B cell (primary cell): ENCODE results near the gene MMP26. TPM values are rescaled to one million over a fixed set of nuclear protein-coding genes. Genes with fewer than 3 reads are reported as not detected.

Experiments
- ATAC-seq: fragments of 200-7000 bp; cut with Tn5 transposase; one replicate; pipeline ENCODE4 v1.10.0; 2021; ENCODE audit warnings: low read depth, mild to moderate bottlenecking, moderate number of reproducible peaks, moderate library complexity
- CTCF ChIA-PET: fragments of 350-600 bp; sonication (Branson Sonifier 250); formaldehyde crosslinking; loops from one replicate; lab custom pipeline; 2021; ENCODE audit warnings: antibody characterized with exemption, inconsistent platforms; lab: Charles Lee
- POLR2A ChIA-PET: fragments of 350-600 bp; sonication (Branson Sonifier 250); formaldehyde crosslinking; loops from one replicate; lab custom pipeline; 2021; ENCODE audit warnings: antibody characterized with exemption; lab: Charles Lee
- DNase-seq: peaks from one replicate; pipeline ENCODE4 v3.0.0; 2013
- H2AFZ ChIP-seq: 2 replicates; pipeline ENCODE4 v1.6.1; 2012; ENCODE audit warnings: mild to moderate bottlenecking, low read depth, low read length; ENCODE audit not compliant: insufficient read depth, poor library complexity, severe bottlenecking
- H3K27ac ChIP-seq, 2 donors: 1 replicate in 1 of 2; 2 replicates in 1 of 2; pipeline ENCODE4 v1.5.1; 2012 to 2013; ENCODE audit warnings: low read length in 2 of 2, mild to moderate bottlenecking in 2 of 2, moderate library complexity in 1 of 2
- H3K27me3 ChIP-seq, 4 experiments: fragments of 200-600 bp in 1 of 4; sonication (generic) in 1 of 4; replicated peaks in 1 of 4; 1 replicate in 2 of 4; 2 replicates in 2 of 4; pipeline versions ENCODE4 v1.6.1 to v1.7.0; 2013 to 2016; ENCODE audit warnings: low read length in 3 of 4, mild to moderate bottlenecking in 2 of 4, mixed read lengths in 1 of 4, moderate library complexity in 1 of 4; ENCODE audit not compliant: insufficient read depth in 4 of 4, control insufficient read depth in 3 of 4; ENCODE audit errors: control extremely low read depth in 1 of 4
- H3K36me3 ChIP-seq, 2 experiments: replicated peaks in 1 of 2; 1 replicate in 1 of 2; 2 replicates in 1 of 2; pipeline versions ENCODE4 v1.6.1 to v1.7.1; 2013; ENCODE audit warnings: low read length in 1 of 2; ENCODE audit not compliant: insufficient read depth in 2 of 2, control insufficient read depth in 1 of 2; ENCODE audit errors: control extremely low read depth in 1 of 2, extremely low read depth in 1 of 2
- H3K4me1 ChIP-seq, 2 donors: fragments of 200-600 bp in 1 of 2; sonication (generic) in 1 of 2; 1 replicate in 1 of 2; 2 replicates in 1 of 2; pipeline versions ENCODE4 v1.5.1 to v1.6.1; 2013 to 2017; ENCODE audit warnings: low read length in 2 of 2; ENCODE audit not compliant: control insufficient read depth in 2 of 2, insufficient read depth in 2 of 2
- H3K4me2 ChIP-seq: replicated peaks from 2 replicates; pipeline ENCODE3; 2012; ENCODE audit warnings: mild to moderate bottlenecking, low read depth, low read length; ENCODE audit not compliant: poor library complexity, severe bottlenecking
- H3K4me3 ChIP-seq, 5 experiments: fragments of 200-600 bp in 1 of 5; sonication (generic) in 1 of 5; 1 replicate in 3 of 5; 2 replicates in 2 of 5; pipeline versions ENCODE4 v1.5.1 to v1.7.0; 2011 to 2016; ENCODE audit warnings: low read length in 4 of 5, mild to moderate bottlenecking in 4 of 5, low read depth in 2 of 5, control low read depth in 1 of 5, moderate library complexity in 1 of 5; ENCODE audit not compliant: insufficient read depth in 1 of 5; ENCODE audit errors: control extremely low read depth in 1 of 5, extremely low read depth in 1 of 5
- H3K79me2 ChIP-seq: fragments of 200-600 bp; sonication (generic); one replicate; pipeline ENCODE4 v1.6.0; 2016; ENCODE audit warnings: low read length; ENCODE audit not compliant: control insufficient read depth, insufficient read depth
- H3K9ac ChIP-seq: fragments of 200-600 bp; sonication (generic); 2 replicates; pipeline ENCODE4 v1.6.1; 2017; ENCODE audit warnings: mild to moderate bottlenecking, low read length, moderate library complexity
- H3K9me3 ChIP-seq, 3 donors: one replicate each; pipeline versions ENCODE4 v1.6.1 to v1.7.1; 2013; ENCODE audit warnings: low read length in 2 of 3; ENCODE audit not compliant: control insufficient read depth in 2 of 3, insufficient read depth in 1 of 3; ENCODE audit errors: control extremely low read depth in 1 of 3
- H4K20me1 ChIP-seq: 2 replicates; pipeline ENCODE4 v1.6.0; 2012; ENCODE audit warnings: mild to moderate bottlenecking, low read length; ENCODE audit not compliant: insufficient read depth, control insufficient read depth, poor library complexity, severe bottlenecking
- H3K27ac Mint-ChIP-seq: one replicate; pipeline ENCODE4 v1.8.0; 2021; ENCODE audit warnings: mixed read lengths
- H3K27me3 Mint-ChIP-seq: one replicate; pipeline ENCODE4 v1.8.0; 2021; ENCODE audit warnings: mixed read lengths
- H3K4me1 Mint-ChIP-seq: one replicate; pipeline ENCODE4 v1.8.0; 2021; ENCODE audit warnings: mixed read lengths
- H3K4me3 Mint-ChIP-seq: one replicate; pipeline ENCODE4 v1.8.0; 2021; ENCODE audit warnings: mixed read lengths
- H3K9me3 Mint-ChIP-seq: one replicate; pipeline ENCODE4 v1.8.0; 2022; ENCODE audit warnings: mixed read lengths; ENCODE audit not compliant: insufficient read depth
- EZH2 ChIP-seq: IDR thresholded peaks from 2 replicates; pipeline ENCODE4 v1.6.1; 2012; ENCODE audit warnings: borderline replicate concordance, low read depth, mild to moderate bottlenecking, moderate library complexity, low read length; ENCODE audit not compliant: insufficient read depth, poor library complexity, severe bottlenecking
- WGBS: methylation state at CpG from one replicate; pipeline ENCODE4 v1.1.5; 2013; ENCODE audit warnings: missing lambda C conversion rate; ENCODE audit not compliant: insufficient coverage; 5-methylcytosine and 5-hydroxymethylcytosine counted together
- intact Hi-C: fragments of 100-400 bp; cut with micrococcal nuclease; formaldehyde crosslinking; loops from one replicate; pipeline ENCODE4 v1.10.0; 2022
- polyA plus RNA-seq: library from polyadenylated mRNA; depleted of rRNA; stranded (reverse); fragments of >200 nt; gene quantifications from 2 replicates; pipeline ENCODE4 v1.2.3, GENCODE V29; 2012
- total RNA-seq, 2 donors: library from RNA; stranded (reverse); fragments of 120-200 nt in 1 of 2; gene quantifications; 1 replicate in 1 of 2; 2 replicates in 1 of 2; pipeline versions ENCODE4 v1.2.3 to v1.2.4, GENCODE V29; 2013 to 2022
- TF ChIP-seq, protein P1 (sequence below): fragments of 200-600 bp; IDR thresholded peaks from one replicate; pipeline ENCODE4 v1.8.0; 2022; ENCODE audit warnings: antibody characterized with exemption, mild to moderate bottlenecking

MMP26 gene
- total and polyA plus RNA-seq, 2 donors (not counting 1 experiment from before 2014, with no cell fraction given): not detected

DNA sequence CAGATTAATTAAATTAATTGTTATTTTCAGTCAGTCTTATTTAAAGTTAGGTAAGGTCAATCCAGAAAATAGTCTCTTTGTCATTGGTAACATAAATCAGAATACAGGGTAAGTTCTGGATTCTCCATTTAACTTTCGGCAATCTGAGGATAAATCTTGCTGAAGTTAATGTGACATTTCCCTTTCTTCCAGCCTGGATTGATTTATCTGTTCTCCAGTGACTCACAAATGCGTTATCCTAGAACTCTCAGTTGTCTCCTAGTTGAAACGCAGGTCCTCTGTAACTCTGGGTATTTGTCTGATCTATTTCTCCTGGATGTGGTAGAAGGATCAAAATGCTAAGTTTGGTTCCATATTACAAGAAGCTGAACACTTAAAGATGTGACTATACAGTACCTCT is 39.8 kb upstream of the MMP26 start:
- POLR2A ChIA-PET: no interaction called here
- Histone ChIP-seq H3K9me3 (no peaks in the 10 kb centered on the region), H2AFZ (no peak overlapping the region), H3K4me3 (no peak overlapping the region), H3K27me3 (peaks cover 0 to 3% (median under 1%) of the 10 kb centered on the region in 4 experiments), H3K4me2 (no peak overlapping the region), H3K79me2 (no peaks in the 10 kb centered on the region), H3K36me3 (no peaks in the 10 kb centered on the region), H3K9ac (no peak overlapping the region), H4K20me1 (no peaks in the 10 kb centered on the region), H3K4me1 (no peaks in the 10 kb centered on the region), H3K27ac (no peak overlapping the region)
- DNase-seq (no peak), ATAC-seq (no peak)
- WGBS: no CpG with 5 or more reads among the region's 3 CpGs
- CTCF ChIA-PET: no interaction called here
- H3K27me3 Mint-ChIP-seq: peaks cover 18% of the 10 kb centered on the region
- no peak overlapping the region for H3K4me3 Mint-ChIP-seq
- TF ChIP-seq, protein P1, sequence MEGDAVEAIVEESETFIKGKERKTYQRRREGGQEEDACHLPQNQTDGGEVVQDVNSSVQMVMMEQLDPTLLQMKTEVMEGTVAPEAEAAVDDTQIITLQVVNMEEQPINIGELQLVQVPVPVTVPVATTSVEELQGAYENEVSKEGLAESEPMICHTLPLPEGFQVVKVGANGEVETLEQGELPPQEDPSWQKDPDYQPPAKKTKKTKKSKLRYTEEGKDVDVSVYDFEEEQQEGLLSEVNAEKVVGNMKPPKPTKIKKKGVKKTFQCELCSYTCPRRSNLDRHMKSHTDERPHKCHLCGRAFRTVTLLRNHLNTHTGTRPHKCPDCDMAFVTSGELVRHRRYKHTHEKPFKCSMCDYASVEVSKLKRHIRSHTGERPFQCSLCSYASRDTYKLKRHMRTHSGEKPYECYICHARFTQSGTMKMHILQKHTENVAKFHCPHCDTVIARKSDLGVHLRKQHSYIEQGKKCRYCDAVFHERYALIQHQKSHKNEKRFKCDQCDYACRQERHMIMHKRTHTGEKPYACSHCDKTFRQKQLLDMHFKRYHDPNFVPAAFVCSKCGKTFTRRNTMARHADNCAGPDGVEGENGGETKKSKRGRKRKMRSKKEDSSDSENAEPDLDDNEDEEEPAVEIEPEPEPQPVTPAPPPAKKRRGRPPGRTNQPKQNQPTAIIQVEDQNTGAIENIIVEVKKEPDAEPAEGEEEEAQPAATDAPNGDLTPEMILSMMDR: no peak
- TF ChIP-seq EZH2: no peak
- no peaks in the 10 kb centered on the region for H3K4me1 Mint-ChIP-seq
- no peak overlapping the region for H3K27ac Mint-ChIP-seq
- intact Hi-C loops: no loop called here
- H3K9me3 Mint-ChIP-seq: no peaks in the 10 kb centered on the region

- Histone ChIP-seq H3K27ac (no peak overlapping the region), H4K20me1 (no peaks in the 10 kb centered on the region), H3K9me3 (no peaks in the 10 kb centered on the region), H3K79me2 (no peaks in the 10 kb centered on the region), H3K9ac (no peak overlapping the region), H2AFZ (no peak overlapping the region), H3K27me3 (peaks cover 0 to 3% (median 0%) of the 10 kb centered on the region in 4 experiments), H3K4me2 (no peak overlapping the region), H3K4me3 (no peak overlapping the region), H3K36me3 (no peaks in the 10 kb centered on the region), H3K4me1 (no peaks in the 10 kb centered on the region)
- intact Hi-C loops: no loop called here
- DNase-seq (no peak), ATAC-seq (no peak)
- ChIA-PET CTCF (no interaction called here), POLR2A (no interaction called here)
- WGBS: 83% methylated on average over 1 of the region's 2 CpGs
- Mint-ChIP-seq H3K4me3 (no peak overlapping the region), H3K27me3 (peaks cover 17% of the 10 kb centered on the region), H3K4me1 (no peaks in the 10 kb centered on the region), H3K9me3 (no peaks in the 10 kb centered on the region), H3K27ac (no peak overlapping the region)
- TF ChIP-seq EZH2: no peak
- TF ChIP-seq, protein P1: no peak
Observed at GRCh38 chr11:4665424-4665823, 39.2 kb upstream of the MMP26 start.
